ENCODE measurements around the gene PCID2. TPM values are rescaled to one million over a fixed set of nuclear protein-coding genes. Genes with fewer than 3 reads are reported as not detected.
A peak's percentile ranks its signal among the peaks of the same experiment; 100 is the strongest.
"Not testable (repeated sequence)": the region's sequence is repeated elsewhere in the genome, so short reads cannot be mapped to it uniquely, and the experiment has no call there.

PCID2 gene
- total and polyA plus RNA-seq, 5 experiments from 2014 or later = 64.6 to 73.9 (median 68.6) TPM

GRCh38 chr13:113169277-113170272 is 38.9 kb downstream of the PCID2 start:
- POLR2A ChIA-PET = interaction anchor here (1.3 kb wide), 1 partner anchor 10 kb away, joined by 4 read pairs; no protein-coding TSS in a partner anchor
- Mint-ChIP-seq H3K27me3 (no peaks in the 10 kb centered on the region), H3K9me3 (peaks cover 0 to 9% (median 0%) of the 10 kb centered on the region in 9 donors), H3K27ac (peak overlapping the region in 2 of 10 donors; percentile 26 to 37), H3K36me3 (peaks cover 9 to 48% (median 20%) of the 10 kb centered on the region in 3 donors), H3K4me1 (peaks cover 3 to 21% (median 10%) of the 10 kb centered on the region in 4 donors), H3K4me3 (no peak overlapping the region)
- DNase-seq (no peak), ATAC-seq (no peak)

GRCh38 chr13:113168211-113168610 is 40.3 kb downstream of the PCID2 start:
- Mint-ChIP-seq H3K4me1 (peaks cover 7 to 26% (median 16%) of the 10 kb centered on the region in 4 donors), H3K27ac (peak overlapping the region in 3 of 10 donors; percentile 43 to 75 (median 53)), H3K4me3 (no peak overlapping the region), H3K9me3 (peaks cover 0 to 9% (median 0%) of the 10 kb centered on the region in 9 donors), H3K27me3 (no peaks in the 10 kb centered on the region), H3K36me3 (peaks cover 9 to 43% (median 20%) of the 10 kb centered on the region in 3 donors)
- POLR2A ChIA-PET = no interaction called here
- ATAC-seq = no peak
- DNase-seq = no peak

- peak overlapping the region in 1 of 10 donors; percentile 51 for H3K27ac Mint-ChIP-seq
- no peak overlapping the region for H3K4me3 Mint-ChIP-seq
- H3K4me1 Mint-ChIP-seq = peaks cover 7 to 31% (median 19%) of the 10 kb centered on the region in 4 donors
- POLR2A ChIA-PET = no interaction called here
- H3K27me3 Mint-ChIP-seq = no peaks in the 10 kb centered on the region
- no peak for DNase-seq
- no peak for ATAC-seq
- H3K9me3 Mint-ChIP-seq = peaks cover 0 to 9% (median 0%) of the 10 kb centered on the region in 9 donors
- H3K36me3 Mint-ChIP-seq = peaks cover 9 to 39% (median 18%) of the 10 kb centered on the region in 3 donors
These were observed 40.9 kb downstream of the PCID2 start for GRCh38 chr13:113167575-113167974.

GRCh38 chr13:113167155-113167554 is 41.3 kb downstream of the PCID2 start:
- Mint-ChIP-seq H3K27ac (no peak overlapping the region), H3K36me3 (peaks cover 9 to 36% (median 18%) of the 10 kb centered on the region in 3 donors), H3K4me3 (no peak overlapping the region), H3K27me3 (no peaks in the 10 kb centered on the region), H3K9me3 (peaks cover 0 to 9% (median 0%) of the 10 kb centered on the region in 9 donors), H3K4me1 (peaks cover 7 to 31% (median 19%) of the 10 kb centered on the region in 4 donors)
- ATAC-seq = no peak
- DNase-seq = no peak
- POLR2A ChIA-PET = interaction anchor here (0.6 kb wide), 1 partner anchor 13 kb away, joined by 3 read pairs; no protein-coding TSS in a partner anchor

- Mint-ChIP-seq H3K4me3 (no peak overlapping the region), H3K4me1 (peaks cover 7 to 31% (median 19%) of the 10 kb centered on the region in 4 donors)
- POLR2A ChIA-PET = interaction anchor here (0.6 kb wide), 1 partner anchor 13 kb away, joined by 3 read pairs; no protein-coding TSS in a partner anchor
These were observed 41.8 kb downstream of the PCID2 start for GRCh38 chr13:113166681-113167080.

GRCh38 chr13:113166266-113166665 is 42.2 kb downstream of the PCID2 start:
- POLR2A ChIA-PET = no interaction called here
- Mint-ChIP-seq H3K27me3 (no peaks in the 10 kb centered on the region), H3K36me3 (peaks cover 9 to 28% (median 15%) of the 10 kb centered on the region in 3 donors), H3K4me1 (peaks cover 9 to 34% (median 20%) of the 10 kb centered on the region in 4 donors), H3K4me3 (no peak overlapping the region), H3K27ac (peak overlapping the region in 4 of 10 donors; percentile 32 to 81 (median 72)), H3K9me3 (peaks cover 0 to 9% (median 0%) of the 10 kb centered on the region in 9 donors)
- DNase-seq (no peak), ATAC-seq (no peak)

More at GRCh38 chr13:113166681-113167080, 41.8 kb downstream of the PCID2 start:
- H3K36me3 Mint-ChIP-seq = peaks cover 9 to 32% (median 18%) of the 10 kb centered on the region in 3 donors
- peaks cover 0 to 9% (median 0%) of the 10 kb centered on the region in 9 donors for H3K9me3 Mint-ChIP-seq
- peak overlapping the region in 2 of 10 donors; percentile 70 to 81 for H3K27ac Mint-ChIP-seq
- DNase-seq (no peak), ATAC-seq (no peak)
- H3K27me3 Mint-ChIP-seq = no peaks in the 10 kb centered on the region

GRCh38 chr13:113164492-113164891 is 44.0 kb downstream of the PCID2 start:
- Mint-ChIP-seq H3K27me3 (no peaks in the 10 kb centered on the region), H3K36me3 (peaks cover 9 to 19% (median 12%) of the 10 kb centered on the region in 3 donors), H3K4me1 (peaks cover 11 to 38% (median 22%) of the 10 kb centered on the region in 4 donors), H3K27ac (peak overlapping the region in 6 of 10 donors; percentile 0 to 86 (median 74)), H3K4me3 (peak overlapping the region in 2 of 10 donors; percentile 14 to 19), H3K9me3 (peaks cover 0 to 9% (median 0%) of the 10 kb centered on the region in 9 donors)
- peak in 1 of 2 donors; percentile 32 for ATAC-seq
- no peak for DNase-seq
- POLR2A ChIA-PET = no interaction called here

GRCh38 chr13:113162783-113163685 is 45.4 kb downstream of the PCID2 start:
- Mint-ChIP-seq H3K4me3 (peak overlapping the region in 6 of 10 donors; percentile 26 to 62 (median 48)), H3K27me3 (no peaks in the 10 kb centered on the region), H3K27ac (peak overlapping the region in 9 of 10 donors; percentile 47 to 88 (median 70)), H3K4me1 (peaks cover 17 to 38% (median 22%) of the 10 kb centered on the region in 4 donors), H3K36me3 (peaks cover 5 to 9% (median 8%) of the 10 kb centered on the region in 3 donors), H3K9me3 (peaks cover 0 to 6% (median 0%) of the 10 kb centered on the region in 9 donors)
- ATAC-seq = peak; percentile 63 to 72
- POLR2A ChIA-PET = interaction anchor here (0.7 kb wide), 1 partner anchor 34 kb away, joined by 3 read pairs; no protein-coding TSS in a partner anchor
- DNase-seq = peak in 2 of 10 donors; percentile 31 to 36

- not testable (repeated sequence) for H3K27ac Mint-ChIP-seq, H3K4me3 Mint-ChIP-seq, H3K9me3 Mint-ChIP-seq, DNase-seq, H3K27me3 Mint-ChIP-seq, H3K36me3 Mint-ChIP-seq, ATAC-seq
- H3K4me1 Mint-ChIP-seq = peaks cover 17 to 38% (median 22%) of the 10 kb centered on the region in 4 donors
- POLR2A ChIA-PET = interaction anchor here (0.7 kb wide), 1 partner anchor 35 kb away, joined by 3 read pairs; no protein-coding TSS in a partner anchor
These were observed 46.5 kb downstream of the PCID2 start for GRCh38 chr13:113161975-113162374.

- no peak for DNase-seq
- POLR2A ChIA-PET = no interaction called here
- peak overlapping the region in 8 of 10 donors; percentile 36 to 70 (median 50) for H3K4me3 Mint-ChIP-seq
- peaks cover 0 to 3% (median 0%) of the 10 kb centered on the region in 3 donors for H3K36me3 Mint-ChIP-seq
- peaks cover 17 to 38% (median 22%) of the 10 kb centered on the region in 4 donors for H3K4me1 Mint-ChIP-seq
- peak in 1 of 2 donors; percentile 37 for ATAC-seq
- H3K9me3 Mint-ChIP-seq = peaks cover 0 to 1% (median 0%) of the 10 kb centered on the region in 9 donors
- H3K27me3 Mint-ChIP-seq = no peaks in the 10 kb centered on the region
- peak overlapping the region in 6 of 10 donors; percentile 21 to 66 (median 56) for H3K27ac Mint-ChIP-seq
These were observed 47.0 kb downstream of the PCID2 start for GRCh38 chr13:113161433-113161832.

- DNase-seq = no peak
- peaks cover 17 to 34% (median 22%) of the 10 kb centered on the region in 4 donors for H3K4me1 Mint-ChIP-seq
- POLR2A ChIA-PET = no interaction called here
- no peaks in the 10 kb centered on the region for H3K36me3 Mint-ChIP-seq
- peak overlapping the region in 4 of 10 donors; percentile 31 to 66 (median 62) for H3K27ac Mint-ChIP-seq
- H3K27me3 Mint-ChIP-seq = no peaks in the 10 kb centered on the region
- peak overlapping the region in 8 of 10 donors; percentile 36 to 70 (median 50) for H3K4me3 Mint-ChIP-seq
- ATAC-seq = no peak
- peaks cover 0 to 1% (median 0%) of the 10 kb centered on the region in 9 donors for H3K9me3 Mint-ChIP-seq
These were observed 47.5 kb downstream of the PCID2 start for GRCh38 chr13:113160983-113161382.
